GM19324 (cell line): ENCODE measurements around the gene MAP4K1.
A peak's percentile ranks its signal among the peaks of the same experiment; 100 is the strongest.

Experiments used
- ATAC-seq: cut with Tn5 transposase; IDR thresholded peaks from one replicate; pipeline ENCODE4 v1.9.1; 2021; ENCODE audit warnings: mild to moderate bottlenecking, moderate library complexity; ENCODE audit not compliant: unreplicated experiment, low FRiP score

The MAP4K1 gene

GRCh38 chr19:38617764-38618589 is at the start of gene MAP4K1:
Gene MAP4K1 (minus strand): TSS chr19:38617953. CDS start chr19:38617895, 58 bp downstream.
- peak; percentile 62 for ATAC-seq

GRCh38 chr19:38666663-38667511 is 49.1 kb upstream of the MAP4K1 start:
- no peak for ATAC-seq

- no peak for ATAC-seq
Measured at GRCh38 chr19:38665950-38666662, 48.4 kb upstream of the MAP4K1 start.

GRCh38 chr19:38665219-38665931 is 47.6 kb upstream of the MAP4K1 start:
- no peak for ATAC-seq

- ATAC-seq: no peak
Measured at GRCh38 chr19:38664503-38665211, 46.9 kb upstream of the MAP4K1 start.

GRCh38 chr19:38663957-38664502 is 46.3 kb upstream of the MAP4K1 start:
- no peak for ATAC-seq

- ATAC-seq: no peak
Measured at GRCh38 chr19:38663156-38663651, 45.5 kb upstream of the MAP4K1 start.

GRCh38 chr19:38662537-38663155 is 44.9 kb upstream of the MAP4K1 start:
- no peak for ATAC-seq

GRCh38 chr19:38661996-38662395 is 44.2 kb upstream of the MAP4K1 start:
- no peak for ATAC-seq

GRCh38 chr19:38661136-38661535 is 43.4 kb upstream of the MAP4K1 start:
- ATAC-seq: no peak

- no peak for ATAC-seq
Measured at GRCh38 chr19:38660724-38661123, 43.0 kb upstream of the MAP4K1 start.

GRCh38 chr19:38658462-38659306 is 40.9 kb upstream of the MAP4K1 start:
- ATAC-seq: no peak

- no peak for ATAC-seq
Measured at GRCh38 chr19:38657633-38658222, 40.0 kb upstream of the MAP4K1 start.

GRCh38 chr19:38656171-38656981 is 38.6 kb upstream of the MAP4K1 start:
- no peak for ATAC-seq

GRCh38 chr19:38655148-38655824 is 37.5 kb upstream of the MAP4K1 start:
- ATAC-seq: no peak

- no peak for ATAC-seq
Measured at GRCh38 chr19:38654628-38655055, 36.9 kb upstream of the MAP4K1 start.
